Colonic mucosa (tissue), 4 donors: ENCODE data around the gene OR1A2. TPM values are rescaled to one million over a fixed set of nuclear protein-coding genes. Genes with fewer than 3 reads are reported as not detected.
"Not testable (repeated sequence)": the region's sequence is repeated elsewhere in the genome, so short reads cannot be mapped to it uniquely, and the experiment has no call there.

ENCODE experiments used
- DNase-seq: peaks from one replicate; pipeline ENCODE4 v3.0.0-alpha.2; 2020
- H3K27ac ChIP-seq: fragments of 200-600 bp; one replicate; pipeline ENCODE4 v1.8.0; 2021
- H3K27me3 ChIP-seq: fragments of 200-600 bp; one replicate; pipeline ENCODE4 v1.8.0; 2021
- H3K36me3 ChIP-seq: fragments of 200-600 bp; one replicate; pipeline ENCODE4 v1.8.0; 2021
- H3K4me1 ChIP-seq: fragments of 200-600 bp; one replicate; pipeline ENCODE4 v1.8.0; 2021; ENCODE audit warnings: mild to moderate bottlenecking
- H3K4me3 ChIP-seq: fragments of 200-600 bp; one replicate; pipeline ENCODE4 v1.8.0; 2021
- H3K9ac ChIP-seq, 2 donors: one replicate each; pipeline ENCODE4 v1.7.0; 2013; ENCODE audit warnings: control low read depth in 2 of 2, low read depth in 2 of 2, low read length in 2 of 2
- H3K9me3 ChIP-seq: fragments of 200-600 bp; one replicate; pipeline ENCODE4 v1.8.0; 2021
- intact Hi-C: fragments of 100-400 bp; cut with DNase I; formaldehyde crosslinking; loops from one replicate; pipeline ENCODE4 v1.14.1; 2022
- total RNA-seq, 2 donors: library from RNA; stranded (reverse); fragmentation: NEBNext Ultra II Directional in 1 of 2; extraction: Animal tissue kit (Norgen Biotek cat#: 25700) in 1 of 2; gene quantifications; one replicate each; pipeline ENCODE4 v1.2.1, GENCODE V29; 2021
- TF ChIP-seq, protein P1 (sequence below): fragments of 200-600 bp; IDR thresholded peaks from one replicate; pipeline ENCODE4 v1.8.0; 2022; ENCODE audit warnings: antibody characterized with exemption, mild to moderate bottlenecking
- donor health status: healthy.
- donor health status: DM: no; HTN: no; CAD: no.
- donor health status: DM: no; HTN: no; CAD: no.

Gene OR1A2
- total RNA-seq, 2 donors from 2014 or later: not detected

DNA sequence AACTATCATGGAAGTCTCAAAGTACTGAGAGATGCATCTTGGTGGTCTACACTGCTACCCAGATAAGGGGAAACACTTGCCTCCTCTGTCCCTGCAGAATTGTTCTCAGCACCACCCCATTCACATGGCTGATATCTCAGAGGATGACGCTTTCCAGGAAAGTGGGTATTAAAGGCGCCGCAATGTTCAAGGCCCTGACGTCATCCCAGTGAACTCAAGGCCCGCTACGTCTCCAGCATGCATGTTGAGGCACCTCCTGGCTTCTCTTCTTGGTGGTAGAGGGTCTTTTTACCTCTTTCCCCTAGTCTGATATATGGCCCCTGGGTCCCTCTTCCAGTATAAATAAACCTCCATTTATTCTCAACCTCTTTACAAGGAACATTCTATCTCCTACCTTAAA, 11.2 kb downstream of the OR1A2 start:
- TF ChIP-seq, protein P1, sequence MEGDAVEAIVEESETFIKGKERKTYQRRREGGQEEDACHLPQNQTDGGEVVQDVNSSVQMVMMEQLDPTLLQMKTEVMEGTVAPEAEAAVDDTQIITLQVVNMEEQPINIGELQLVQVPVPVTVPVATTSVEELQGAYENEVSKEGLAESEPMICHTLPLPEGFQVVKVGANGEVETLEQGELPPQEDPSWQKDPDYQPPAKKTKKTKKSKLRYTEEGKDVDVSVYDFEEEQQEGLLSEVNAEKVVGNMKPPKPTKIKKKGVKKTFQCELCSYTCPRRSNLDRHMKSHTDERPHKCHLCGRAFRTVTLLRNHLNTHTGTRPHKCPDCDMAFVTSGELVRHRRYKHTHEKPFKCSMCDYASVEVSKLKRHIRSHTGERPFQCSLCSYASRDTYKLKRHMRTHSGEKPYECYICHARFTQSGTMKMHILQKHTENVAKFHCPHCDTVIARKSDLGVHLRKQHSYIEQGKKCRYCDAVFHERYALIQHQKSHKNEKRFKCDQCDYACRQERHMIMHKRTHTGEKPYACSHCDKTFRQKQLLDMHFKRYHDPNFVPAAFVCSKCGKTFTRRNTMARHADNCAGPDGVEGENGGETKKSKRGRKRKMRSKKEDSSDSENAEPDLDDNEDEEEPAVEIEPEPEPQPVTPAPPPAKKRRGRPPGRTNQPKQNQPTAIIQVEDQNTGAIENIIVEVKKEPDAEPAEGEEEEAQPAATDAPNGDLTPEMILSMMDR: no peak
- no peak overlapping the region for H3K27ac ChIP-seq
- no peak for DNase-seq
- H3K27me3 ChIP-seq: no peaks in the 10 kb centered on the region
- H3K4me3 ChIP-seq: no peak overlapping the region
- no peaks in the 10 kb centered on the region for H3K4me1 ChIP-seq
- no peaks in the 10 kb centered on the region for H3K9me3 ChIP-seq
- H3K9ac ChIP-seq: no peak overlapping the region
- intact Hi-C loops: no loop called here
- H3K36me3 ChIP-seq: no peaks in the 10 kb centered on the region

DNA sequence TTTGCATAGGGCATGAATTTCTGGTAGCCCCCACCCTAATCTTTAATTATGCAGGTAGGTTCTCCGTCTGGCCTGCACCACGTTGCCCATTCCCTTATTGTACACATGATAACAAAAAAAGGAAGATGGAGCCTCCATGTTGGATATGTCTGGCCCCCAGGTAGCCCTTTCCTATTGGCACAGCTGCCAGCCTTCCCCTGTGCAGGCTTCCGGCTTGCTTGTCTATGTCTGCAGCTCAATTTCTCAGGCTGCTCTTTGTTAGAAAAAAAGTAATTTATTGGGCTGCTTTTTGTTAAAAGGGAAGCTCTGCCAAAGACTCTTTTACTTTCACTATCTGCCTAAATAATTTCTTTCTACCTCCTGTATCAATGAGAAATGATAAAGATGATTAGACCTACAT, 15.7 kb downstream of the OR1A2 start:
- no peaks in the 10 kb centered on the region for H3K4me1 ChIP-seq
- intact Hi-C loops: no loop called here
- no peak overlapping the region for H3K9ac ChIP-seq
- no peaks in the 10 kb centered on the region for H3K27me3 ChIP-seq
- TF ChIP-seq, protein P1: no peak
- no peaks in the 10 kb centered on the region for H3K36me3 ChIP-seq
- DNase-seq: no peak
- no peaks in the 10 kb centered on the region for H3K9me3 ChIP-seq
- no peak overlapping the region for H3K4me3 ChIP-seq
- H3K27ac ChIP-seq: no peak overlapping the region

DNA sequence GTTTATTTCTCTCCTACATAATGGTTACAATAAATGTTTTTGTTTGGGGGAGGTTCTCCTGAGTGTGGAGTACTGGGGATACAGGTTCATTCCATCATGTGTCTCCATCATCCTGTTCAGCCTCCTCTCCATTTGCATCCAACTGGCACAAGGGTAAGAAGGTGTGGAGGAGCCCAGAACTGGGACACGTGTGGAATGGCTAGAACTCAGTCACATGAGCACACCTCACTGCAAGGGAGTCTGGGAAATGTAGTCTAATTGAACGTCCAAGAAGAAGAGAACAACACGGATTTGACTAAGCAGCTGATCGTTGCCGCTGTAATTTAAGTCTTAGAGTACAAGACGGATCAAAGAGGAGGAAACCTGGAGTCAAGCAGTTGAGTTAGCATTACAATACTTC, 16.3 kb downstream of the OR1A2 start:
- H3K9ac ChIP-seq: no peak overlapping the region
- no peak for DNase-seq
- no peaks in the 10 kb centered on the region for H3K36me3 ChIP-seq
- no peaks in the 10 kb centered on the region for H3K9me3 ChIP-seq
- no peak overlapping the region for H3K4me3 ChIP-seq
- TF ChIP-seq, protein P1: no peak
- H3K27ac ChIP-seq: no peak overlapping the region
- H3K27me3 ChIP-seq: no peaks in the 10 kb centered on the region
- intact Hi-C loops: no loop called here
- H3K4me1 ChIP-seq: no peaks in the 10 kb centered on the region

DNA sequence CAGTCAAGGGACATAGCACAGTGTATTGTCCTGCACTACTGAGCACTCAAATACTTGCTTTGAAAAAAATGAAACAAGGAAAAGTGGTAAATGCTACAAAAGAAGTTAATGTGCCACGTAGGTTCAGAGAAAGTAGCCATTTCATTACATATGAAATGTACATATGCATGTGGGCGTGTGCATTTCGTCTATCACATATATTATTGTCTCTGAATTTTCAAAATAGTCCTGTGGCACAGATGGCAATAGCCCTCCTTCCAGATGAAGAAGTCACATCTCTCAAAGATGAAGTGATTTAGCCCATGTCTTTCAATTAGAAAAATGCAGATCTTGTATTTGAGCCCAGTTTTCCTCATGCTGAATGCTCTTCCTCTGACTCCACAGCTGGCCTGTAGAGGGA, 22.7 kb downstream of the OR1A2 start:
- H3K36me3 ChIP-seq, H3K27me3 ChIP-seq, H3K9me3 ChIP-seq, H3K9ac ChIP-seq, intact Hi-C loops, H3K4me3 ChIP-seq, H3K4me1 ChIP-seq, H3K27ac ChIP-seq, DNase-seq: not testable (repeated sequence)

DNA sequence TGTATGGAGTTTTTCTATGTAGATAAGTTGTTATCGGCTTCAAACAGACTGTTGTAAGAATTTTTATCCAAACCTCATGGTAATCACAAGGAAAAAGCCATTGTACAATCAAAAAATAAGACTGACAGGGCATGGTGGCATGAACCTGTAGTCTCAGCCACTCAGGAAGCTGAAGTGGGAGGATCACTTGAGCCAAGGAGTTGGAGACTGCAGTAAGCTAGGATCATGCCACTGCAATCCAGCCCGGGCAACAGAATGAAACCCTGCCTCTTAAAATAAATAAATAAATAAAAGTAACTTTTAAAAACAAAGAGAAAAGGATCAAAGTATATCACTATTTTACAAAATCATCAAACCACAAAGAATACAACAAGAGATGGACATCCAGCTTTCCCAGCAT, 24.5 kb downstream of the OR1A2 start:
- intact Hi-C loops: no loop called here
- Histone ChIP-seq H3K27ac (no peak overlapping the region), H3K36me3 (no peaks in the 10 kb centered on the region), H3K27me3 (no peaks in the 10 kb centered on the region), H3K4me3 (no peak overlapping the region), H3K9me3 (no peaks in the 10 kb centered on the region), H3K9ac (no peak overlapping the region), H3K4me1 (no peaks in the 10 kb centered on the region)
- no peak for DNase-seq
- TF ChIP-seq, protein P1: no peak

DNA sequence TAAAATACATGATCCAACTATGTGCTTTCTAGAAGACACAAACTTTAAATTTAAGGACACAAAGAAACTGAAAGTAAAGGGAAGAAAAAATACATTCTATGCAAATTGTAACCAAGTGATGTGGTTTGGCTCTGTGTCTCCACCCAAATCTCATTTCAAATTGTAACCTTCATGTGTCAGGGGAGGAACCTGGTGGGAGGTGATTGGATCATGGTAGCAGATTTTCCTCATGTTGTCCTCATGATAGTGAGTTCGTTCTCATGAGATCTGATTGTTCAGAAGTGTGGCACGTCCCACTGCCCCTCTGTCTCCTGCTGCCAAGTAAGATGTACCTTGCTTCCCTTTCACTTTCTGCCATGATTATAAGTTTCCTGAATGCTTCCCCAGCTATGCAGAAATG, 25.2 kb downstream of the OR1A2 start:
- no peaks in the 10 kb centered on the region for H3K4me1 ChIP-seq
- TF ChIP-seq, protein P1: no peak
- no peaks in the 10 kb centered on the region for H3K9me3 ChIP-seq
- no peak for DNase-seq
- no peaks in the 10 kb centered on the region for H3K36me3 ChIP-seq
- H3K27me3 ChIP-seq: no peaks in the 10 kb centered on the region
- H3K4me3 ChIP-seq: no peak overlapping the region
- intact Hi-C loops: no loop called here
- H3K9ac ChIP-seq: no peak overlapping the region
- no peak overlapping the region for H3K27ac ChIP-seq

DNA sequence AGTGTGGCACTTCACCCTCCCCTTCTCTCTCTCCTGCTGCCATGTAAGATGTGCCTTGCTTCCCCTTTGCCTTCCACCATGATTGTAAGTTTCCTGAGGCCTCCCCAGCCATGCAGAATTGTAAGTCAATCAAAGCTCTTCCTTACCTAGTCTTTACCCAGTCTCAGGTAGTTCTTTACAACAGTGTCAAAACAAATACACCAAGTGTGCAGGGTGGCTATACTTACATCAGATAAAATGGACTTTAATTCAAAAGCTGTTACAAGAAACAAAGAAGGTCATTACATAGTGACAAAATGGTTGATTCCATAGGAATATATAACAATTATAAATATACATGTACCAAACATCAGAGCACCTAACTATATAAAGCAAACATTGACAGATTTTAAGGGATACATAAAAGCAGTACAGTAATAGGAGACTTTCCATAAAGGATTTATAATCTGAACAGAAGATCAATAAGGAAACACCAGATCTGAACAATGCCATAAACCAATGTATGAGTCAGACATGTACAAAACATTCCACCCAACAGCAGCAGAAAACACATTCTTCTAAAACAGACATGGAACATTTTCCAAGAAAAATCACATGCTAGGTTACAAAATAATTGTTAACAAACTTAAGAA, 27.5 kb downstream of the OR1A2 start:
- intact Hi-C loops, DNase-seq, H3K27me3 ChIP-seq, H3K9ac ChIP-seq, H3K27ac ChIP-seq, H3K4me1 ChIP-seq, H3K9me3 ChIP-seq, H3K36me3 ChIP-seq, H3K4me3 ChIP-seq: not testable (repeated sequence)

DNA sequence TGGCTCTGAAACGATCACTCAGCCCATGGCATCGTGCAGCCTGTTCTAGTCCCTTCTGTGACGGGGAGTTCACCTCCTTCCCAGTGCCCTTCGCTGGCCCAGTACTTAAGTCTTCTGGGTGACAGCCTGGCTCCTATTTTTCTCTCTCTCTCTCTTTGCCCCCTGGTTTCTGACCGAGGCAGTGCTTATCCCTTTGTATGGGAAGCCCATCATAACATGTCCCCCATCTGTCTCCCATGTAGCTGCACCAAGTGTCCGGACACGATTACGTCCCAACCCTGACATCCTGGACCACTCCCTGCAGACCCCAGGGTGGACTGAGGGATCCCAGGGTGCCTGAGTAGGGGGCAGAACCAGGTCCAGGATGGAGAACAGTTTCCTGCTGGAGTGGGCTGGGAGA, 35.0 kb downstream of the OR1A2 start:
- H3K4me3 ChIP-seq, intact Hi-C loops, H3K36me3 ChIP-seq, H3K9ac ChIP-seq, H3K9me3 ChIP-seq, H3K27me3 ChIP-seq, DNase-seq, H3K4me1 ChIP-seq, H3K27ac ChIP-seq: not testable (repeated sequence)

DNA sequence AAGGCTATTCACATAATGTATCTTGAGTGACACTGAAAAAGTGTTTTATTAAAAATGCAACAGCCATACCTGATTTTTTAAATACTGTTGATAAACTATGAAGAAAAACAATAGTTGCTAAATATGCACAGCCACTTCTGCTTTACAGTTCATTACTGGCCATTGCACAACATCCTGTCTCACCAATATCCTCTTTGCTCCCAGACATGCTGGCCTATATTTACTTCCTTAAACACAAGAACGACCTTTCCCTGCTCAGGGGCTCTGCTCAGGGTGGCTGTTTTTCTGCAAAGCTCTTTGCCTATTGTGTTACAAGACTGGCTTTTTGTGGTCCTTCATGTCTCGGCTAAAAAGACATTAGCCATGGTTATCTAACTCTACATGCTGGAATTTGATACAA, 41.4 kb downstream of the OR1A2 start:
- intact Hi-C loops, DNase-seq, H3K4me1 ChIP-seq: not testable (repeated sequence)

More for the DNA sequence above, 41.4 kb downstream of the OR1A2 start:
- H3K27me3 ChIP-seq, H3K27ac ChIP-seq, H3K36me3 ChIP-seq, H3K9me3 ChIP-seq, H3K4me3 ChIP-seq, H3K9ac ChIP-seq: not testable (repeated sequence)
